ENCODE results near the gene RAPGEF2.

DNA sequence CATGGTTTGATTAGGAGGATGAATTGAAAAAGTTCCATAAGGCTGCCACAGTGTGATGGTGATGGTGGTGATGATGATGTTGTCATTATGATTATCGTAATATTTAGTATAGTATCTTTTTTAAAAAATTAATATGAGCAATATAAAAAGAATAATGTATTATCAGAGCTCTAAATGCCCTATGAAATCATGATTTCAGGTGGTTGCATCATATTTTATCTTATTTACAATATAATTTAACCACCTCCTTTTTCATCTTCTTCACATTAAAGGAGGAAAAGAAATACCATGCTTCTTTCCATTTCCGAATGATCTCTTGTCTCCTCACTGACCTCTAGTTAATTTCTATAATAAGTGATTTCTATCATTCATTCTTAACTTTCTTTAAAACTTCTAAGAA is 225.9 kb downstream of the RAPGEF2 start:
- TF ChIP-seq, protein P1, sequence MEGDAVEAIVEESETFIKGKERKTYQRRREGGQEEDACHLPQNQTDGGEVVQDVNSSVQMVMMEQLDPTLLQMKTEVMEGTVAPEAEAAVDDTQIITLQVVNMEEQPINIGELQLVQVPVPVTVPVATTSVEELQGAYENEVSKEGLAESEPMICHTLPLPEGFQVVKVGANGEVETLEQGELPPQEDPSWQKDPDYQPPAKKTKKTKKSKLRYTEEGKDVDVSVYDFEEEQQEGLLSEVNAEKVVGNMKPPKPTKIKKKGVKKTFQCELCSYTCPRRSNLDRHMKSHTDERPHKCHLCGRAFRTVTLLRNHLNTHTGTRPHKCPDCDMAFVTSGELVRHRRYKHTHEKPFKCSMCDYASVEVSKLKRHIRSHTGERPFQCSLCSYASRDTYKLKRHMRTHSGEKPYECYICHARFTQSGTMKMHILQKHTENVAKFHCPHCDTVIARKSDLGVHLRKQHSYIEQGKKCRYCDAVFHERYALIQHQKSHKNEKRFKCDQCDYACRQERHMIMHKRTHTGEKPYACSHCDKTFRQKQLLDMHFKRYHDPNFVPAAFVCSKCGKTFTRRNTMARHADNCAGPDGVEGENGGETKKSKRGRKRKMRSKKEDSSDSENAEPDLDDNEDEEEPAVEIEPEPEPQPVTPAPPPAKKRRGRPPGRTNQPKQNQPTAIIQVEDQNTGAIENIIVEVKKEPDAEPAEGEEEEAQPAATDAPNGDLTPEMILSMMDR (conservative IDR thresholded peaks at IDR 0.05; ENCODE audit: low read depth in 2 of 2): no peak
- TF ChIP-seq, protein P2, sequence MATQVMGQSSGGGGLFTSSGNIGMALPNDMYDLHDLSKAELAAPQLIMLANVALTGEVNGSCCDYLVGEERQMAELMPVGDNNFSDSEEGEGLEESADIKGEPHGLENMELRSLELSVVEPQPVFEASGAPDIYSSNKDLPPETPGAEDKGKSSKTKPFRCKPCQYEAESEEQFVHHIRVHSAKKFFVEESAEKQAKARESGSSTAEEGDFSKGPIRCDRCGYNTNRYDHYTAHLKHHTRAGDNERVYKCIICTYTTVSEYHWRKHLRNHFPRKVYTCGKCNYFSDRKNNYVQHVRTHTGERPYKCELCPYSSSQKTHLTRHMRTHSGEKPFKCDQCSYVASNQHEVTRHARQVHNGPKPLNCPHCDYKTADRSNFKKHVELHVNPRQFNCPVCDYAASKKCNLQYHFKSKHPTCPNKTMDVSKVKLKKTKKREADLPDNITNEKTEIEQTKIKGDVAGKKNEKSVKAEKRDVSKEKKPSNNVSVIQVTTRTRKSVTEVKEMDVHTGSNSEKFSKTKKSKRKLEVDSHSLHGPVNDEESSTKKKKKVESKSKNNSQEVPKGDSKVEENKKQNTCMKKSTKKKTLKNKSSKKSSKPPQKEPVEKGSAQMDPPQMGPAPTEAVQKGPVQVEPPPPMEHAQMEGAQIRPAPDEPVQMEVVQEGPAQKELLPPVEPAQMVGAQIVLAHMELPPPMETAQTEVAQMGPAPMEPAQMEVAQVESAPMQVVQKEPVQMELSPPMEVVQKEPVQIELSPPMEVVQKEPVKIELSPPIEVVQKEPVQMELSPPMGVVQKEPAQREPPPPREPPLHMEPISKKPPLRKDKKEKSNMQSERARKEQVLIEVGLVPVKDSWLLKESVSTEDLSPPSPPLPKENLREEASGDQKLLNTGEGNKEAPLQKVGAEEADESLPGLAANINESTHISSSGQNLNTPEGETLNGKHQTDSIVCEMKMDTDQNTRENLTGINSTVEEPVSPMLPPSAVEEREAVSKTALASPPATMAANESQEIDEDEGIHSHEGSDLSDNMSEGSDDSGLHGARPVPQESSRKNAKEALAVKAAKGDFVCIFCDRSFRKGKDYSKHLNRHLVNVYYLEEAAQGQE (IDR thresholded peaks at IDR 0.05; ENCODE audit: unreplicated experiment): no peak
- TF ChIP-seq JUNB (IDR thresholded peaks at IDR 0.05; ENCODE audit: unreplicated experiment) (no peak), POLR2AphosphoS5 (IDR thresholded peaks at IDR 0.05; ENCODE audit: low read depth) (no peak), EZH2 (IDR thresholded peaks at IDR 0.05; ENCODE audit: low read depth, unreplicated experiment) (no peak), EZH2phosphoT487 (IDR thresholded peaks at IDR 0.05; ENCODE audit: unreplicated experiment) (no peak), CREB1 (CRISPR knock-in tag; IDR thresholded peaks at IDR 0.05; ENCODE audit: low read depth) (no peak), ZNF331 (CRISPR knock-in tag; IDR thresholded peaks at IDR 0.05; ENCODE audit: low read depth) (no peak)
